GM19468 (cell line): ENCODE results near the gene ABLIM2.
"Not testable (repeated sequence)": the region's sequence is repeated elsewhere in the genome, so short reads cannot be mapped to it uniquely, and the experiment has no call there.

ENCODE experiments used
- ATAC-seq: cut with Tn5 transposase; IDR thresholded peaks from one replicate; pipeline ENCODE4 v1.9.1; 2021; ENCODE audit warnings: mild to moderate bottlenecking, moderate library complexity, moderate number of reproducible peaks; ENCODE audit not compliant: unreplicated experiment; ENCODE audit errors: extremely low read depth

The ABLIM2 gene

GRCh38 chr4:7959078-7959477 is 199.5 kb downstream of the ABLIM2 start:
- no peak for ATAC-seq

GRCh38 chr4:7956934-7957656 is 201.5 kb downstream of the ABLIM2 start:
- ATAC-seq: no peak

- no peak for ATAC-seq
Observed at GRCh38 chr4:7956270-7956808, 202.3 kb downstream of the ABLIM2 start.

GRCh38 chr4:7955393-7955792 is 203.2 kb downstream of the ABLIM2 start:
- no peak for ATAC-seq

- ATAC-seq: no peak
Observed at GRCh38 chr4:7952615-7953014, 206.0 kb downstream of the ABLIM2 start.

GRCh38 chr4:7950301-7951092 is 208.1 kb downstream of the ABLIM2 start:
- ATAC-seq: no peak

- ATAC-seq: no peak
Observed at GRCh38 chr4:7949759-7950158, 208.9 kb downstream of the ABLIM2 start.

GRCh38 chr4:7947927-7948326 is 210.7 kb downstream of the ABLIM2 start:
- no peak for ATAC-seq

- no peak for ATAC-seq
Observed at GRCh38 chr4:7945709-7946380, 212.8 kb downstream of the ABLIM2 start.

- no peak for ATAC-seq
Observed at GRCh38 chr4:7944599-7945220, 213.9 kb downstream of the ABLIM2 start.

GRCh38 chr4:7943688-7944087 is 214.9 kb downstream of the ABLIM2 start:
- not testable (repeated sequence) for ATAC-seq

- no peak for ATAC-seq
Observed at GRCh38 chr4:7943211-7943610, 215.4 kb downstream of the ABLIM2 start.

GRCh38 chr4:7941965-7942496 is 216.6 kb downstream of the ABLIM2 start:
- no peak for ATAC-seq

- ATAC-seq: no peak
Observed at GRCh38 chr4:7941111-7941964, 217.3 kb downstream of the ABLIM2 start.

- ATAC-seq: peak; percentile 25
Observed at GRCh38 chr4:7939377-7940108, 219.1 kb downstream of the ABLIM2 start, which contains the start of gene AFAP1. Gene AFAP1, minus strand, starts transcription at chr4:7939861. Its CDS starts 67,783 bp downstream, at chr4:7872078.

GRCh38 chr4:7938609-7939376 is 219.8 kb downstream of the ABLIM2 start:
- no peak for ATAC-seq

- ATAC-seq: no peak
Observed at GRCh38 chr4:7938266-7938608, 220.4 kb downstream of the ABLIM2 start.

- no peak for ATAC-seq
Observed at GRCh38 chr4:7937006-7937405, 221.6 kb downstream of the ABLIM2 start.
